K562 (cell line): ENCODE data around the gene TCF19.

ENCODE experiments used
- HDAC2 ChIP-seq: fragments of 450-650 bp; IDR thresholded peaks from 2 replicates; pipeline ENCODE4 v1.6.1; 2016; ENCODE audit warnings: mild to moderate bottlenecking
- NR2C1 ChIP-seq, 2 experiments: fragments of 450-650 bp; IDR thresholded peaks; 2 replicates each; pipeline ENCODE4 v1.6.1; 2017; ENCODE audit warnings: mild to moderate bottlenecking in 2 of 2, antibody characterized with exemption in 1 of 2, inconsistent platforms in 1 of 2, missing compliant biosample characterization in 1 of 2, missing genetic modification characterization in 1 of 2
- SMAD1 ChIP-seq: fragments of 150-350 bp; IDR thresholded peaks from 2 replicates; pipeline ENCODE4 v1.6.1; 2014; ENCODE audit warnings: low read length, low read depth; ENCODE audit not compliant: partially characterized antibody

DNA sequence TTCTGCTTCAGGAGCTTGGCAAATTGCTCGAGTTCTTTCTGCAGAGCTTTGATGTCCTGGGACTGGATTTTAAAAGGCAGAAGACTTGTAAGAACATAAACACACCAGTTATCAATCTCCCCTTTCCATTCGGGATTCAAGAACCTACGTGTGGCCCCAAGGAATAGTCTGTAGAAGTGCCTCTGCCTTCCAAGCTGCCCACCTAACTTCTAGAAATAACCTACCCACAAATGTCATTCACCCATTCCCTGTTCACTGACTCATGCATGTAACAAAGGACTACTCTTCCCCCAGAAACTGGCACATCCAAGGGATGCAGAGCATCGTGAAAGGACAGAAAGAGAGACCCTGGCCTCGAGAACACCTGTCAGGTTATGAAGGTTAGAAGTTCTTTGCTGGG lies 7.6 kb downstream of the TCF19 start:
- no peak for TF ChIP-seq SMAD1
- no peak for TF ChIP-seq NR2C1 (IDR thresholded peaks at IDR 0.05)
- no peak for TF ChIP-seq NR2C1 (tag; IDR thresholded peaks at IDR 0.05)
- TF ChIP-seq HDAC2: no peak
